ENCODE data around the gene NME7. TPM values are rescaled to one million over a fixed set of nuclear protein-coding genes. Genes with fewer than 3 reads are reported as not detected.
A peak's percentile ranks its signal among the peaks of the same experiment; 100 is the strongest.

The NME7 gene
- total RNA-seq, 4 donors from 2014 or later, result 5.0 to 8.9 (median 8.4) TPM

- no peak for DNase-seq (ENCODE audit: low spot score in 2 of 2)
- H3K4me3 ChIP-seq (ENCODE audit: low read depth, poor library complexity, severe bottlenecking), result no peak overlapping the region
- TF ChIP-seq CTCF (IDR thresholded peaks at IDR 0.05) (no peak), POLR2A (IDR thresholded peaks at IDR 0.05) (no peak)
- intact Hi-C loops (cut with DNase I; ENCODE audit: low total_unique reads), result no loop called here
Observed at GRCh38 chr1:169390303-169390702, 22.7 kb upstream of the NME7 start.

- DNase-seq (ENCODE audit: low spot score in 2 of 2), result no peak
- H3K4me3 ChIP-seq (ENCODE audit: low read depth, poor library complexity, severe bottlenecking), result no peak overlapping the region
- intact Hi-C loops (cut with DNase I; ENCODE audit: low total_unique reads), result no loop called here
- no peak for TF ChIP-seq CTCF (IDR thresholded peaks at IDR 0.05)
- no peak for TF ChIP-seq POLR2A (IDR thresholded peaks at IDR 0.05)
Observed at GRCh38 chr1:169387399-169387798, 19.8 kb upstream of the NME7 start.

GRCh38 chr1:169383449-169383848, 15.9 kb upstream of the NME7 start:
- intact Hi-C loops (cut with DNase I; ENCODE audit: low total_unique reads), result loop anchor here (2.0 kb wide), 1 partner anchor 19 kb away; no protein-coding TSS in a partner anchor
- H3K4me3 ChIP-seq (ENCODE audit: low read depth, poor library complexity, severe bottlenecking), result no peak overlapping the region
- DNase-seq (ENCODE audit: low spot score in 2 of 2), result no peak
- TF ChIP-seq POLR2A (IDR thresholded peaks at IDR 0.05) (no peak), CTCF (IDR thresholded peaks at IDR 0.05) (no peak)
- 85 to 87% methylated on average over 4 of the region's 4 CpGs for WGBS, 2 donors

GRCh38 chr1:169381162-169381561, 13.6 kb upstream of the NME7 start:
- DNase-seq (ENCODE audit: low spot score in 2 of 2), result no peak
- no peak overlapping the region for H3K4me3 ChIP-seq (ENCODE audit: low read depth, poor library complexity, severe bottlenecking)
- intact Hi-C loops (cut with DNase I; ENCODE audit: low total_unique reads), result no loop called here
- TF ChIP-seq POLR2A (IDR thresholded peaks at IDR 0.05), result no peak
- no peak for TF ChIP-seq CTCF (IDR thresholded peaks at IDR 0.05)

GRCh38 chr1:169371404-169371803, 3.8 kb upstream of the NME7 start:
- intact Hi-C loops (cut with DNase I; ENCODE audit: low total_unique reads), result no loop called here
- WGBS, 2 donors, result 81 to 82% methylated on average over 1 of the region's 1 CpG
- no peak overlapping the region for H3K4me3 ChIP-seq (ENCODE audit: low read depth, poor library complexity, severe bottlenecking)
- DNase-seq (ENCODE audit: low spot score in 2 of 2), result no peak
- no peak for TF ChIP-seq CTCF (IDR thresholded peaks at IDR 0.05)
- no peak for TF ChIP-seq POLR2A (IDR thresholded peaks at IDR 0.05)

- WGBS, 2 donors, result 0 to 1% methylated on average over 16 of the region's 16 CpGs
- intact Hi-C loops (cut with DNase I; ENCODE audit: low total_unique reads), result no loop called here
- TF ChIP-seq CTCF (IDR thresholded peaks at IDR 0.05) (no peak), POLR2A (IDR thresholded peaks at IDR 0.05) (no peak)
Observed at GRCh38 chr1:169368406-169368769, 791 bp upstream of the NME7 start.

More at GRCh38 chr1:169368406-169368769, 791 bp upstream of the NME7 start:
- H3K4me3 ChIP-seq (ENCODE audit: low read depth, poor library complexity, severe bottlenecking), result peak overlapping the region; percentile 53
- DNase-seq (ENCODE audit: low spot score in 2 of 2), result peak; percentile 14 to 84
